B cell (primary cell): ENCODE results near the gene ZFP3.

Experiments
- CTCF ChIP-seq: fragments of 200-600 bp; IDR thresholded peaks from one replicate; pipeline ENCODE4 v1.8.0; 2022; ENCODE audit warnings: antibody characterized with exemption, mild to moderate bottlenecking
- EZH2 ChIP-seq: IDR thresholded peaks from 2 replicates; pipeline ENCODE4 v1.6.1; 2012; ENCODE audit warnings: borderline replicate concordance, low read depth, mild to moderate bottlenecking, moderate library complexity, low read length; ENCODE audit not compliant: insufficient read depth, poor library complexity, severe bottlenecking

GRCh38 chr17:5043524-5043923 lies 34.7 kb upstream of the ZFP3 start:
- no peak for TF ChIP-seq CTCF
- TF ChIP-seq EZH2 = no peak
